Caco-2 (cell line): ENCODE data around the gene UGT1A6. TPM values are rescaled to one million over a fixed set of nuclear protein-coding genes. Genes with fewer than 3 reads are reported as not detected.

Experiments
- BruUV-seq: library from RNA; stranded (reverse); fragments of 400-500 nt; replicated peaks from 2 replicates; lab custom pipeline; 2021; lab: Mats Ljungman, UMichigan
- CTCF ChIA-PET: fragments of 300-600 bp; sonication (Branson Sonifier 250); formaldehyde crosslinking; loops from one replicate; lab custom pipeline; 2022; ENCODE audit warnings: antibody characterized with exemption; lab: Charles Lee
- POLR2A ChIA-PET: fragments of 300-600 bp; sonication (Branson Sonifier 250); formaldehyde crosslinking; loops from one replicate; lab custom pipeline; 2022; ENCODE audit warnings: antibody characterized with exemption; lab: Charles Lee
- DNase-seq, 2 experiments: peaks; one replicate each; pipeline versions ENCODE4 v3.0.0 to v3.0.0-alpha.2; 2020 to 2022
- H3K27me3 ChIP-seq: replicated peaks from 2 replicates; pipeline ENCODE4 v1.6.0; 2011; ENCODE audit warnings: low read length; ENCODE audit not compliant: control insufficient read depth, insufficient read depth
- H3K36me3 ChIP-seq: 2 replicates; pipeline ENCODE4 v1.5.1; 2011; ENCODE audit warnings: low read length; ENCODE audit not compliant: control insufficient read depth, insufficient read depth
- H3K4me1 ChIP-seq: fragments of 250-450 bp; sonication (Bioruptor Pico); 2 replicates; pipeline ENCODE4 v1.5.1; 2020; ENCODE audit warnings: mild to moderate bottlenecking
- H3K4me3 ChIP-seq: 2 replicates; pipeline ENCODE4 v1.5.1; 2011; ENCODE audit warnings: low read depth, mild to moderate bottlenecking, control low read depth, low read length
- H3K9me3 ChIP-seq: fragments of 250-450 bp; sonication (Bioruptor Pico); 2 replicates; pipeline ENCODE4 v1.5.1; 2020; ENCODE audit warnings: mild to moderate bottlenecking, moderate library complexity
- H3K27ac Mint-ChIP-seq: one replicate; pipeline ENCODE4 v1.8.0; 2022; ENCODE audit warnings: mixed read lengths; ENCODE audit not compliant: unreplicated experiment
- H3K27me3 Mint-ChIP-seq: one replicate; pipeline ENCODE4 v1.8.0; 2022; ENCODE audit warnings: mixed read lengths; ENCODE audit not compliant: insufficient read depth, unreplicated experiment
- H3K36me3 Mint-ChIP-seq: one replicate; pipeline ENCODE4 v1.8.0; 2022; ENCODE audit warnings: mild to moderate bottlenecking, mixed read lengths; ENCODE audit not compliant: insufficient read depth, unreplicated experiment
- H3K4me1 Mint-ChIP-seq: one replicate; pipeline ENCODE4 v1.8.0; 2022; ENCODE audit warnings: low read depth, mixed read lengths; ENCODE audit not compliant: unreplicated experiment
- H3K4me3 Mint-ChIP-seq: one replicate; pipeline ENCODE4 v1.8.0; 2022; ENCODE audit warnings: mild to moderate bottlenecking, moderate library complexity, mixed read lengths; ENCODE audit not compliant: unreplicated experiment
- H3K9me3 Mint-ChIP-seq: one replicate; pipeline ENCODE4 v1.8.0; 2022; ENCODE audit warnings: mixed read lengths; ENCODE audit not compliant: unreplicated experiment
- intact Hi-C: fragments of 100-400 bp; cut with micrococcal nuclease; formaldehyde crosslinking; loops from one replicate; pipeline ENCODE4 v1.10.0; 2022; ENCODE audit not compliant: unreplicated experiment
- total RNA-seq: library from RNA; stranded (reverse); gene quantifications from 2 replicates; pipeline ENCODE4 v1.2.3, GENCODE V29; 2022
- TF ChIP-seq, protein P1 (sequence below), 2 experiments: fragments of 200-600 bp in 1 of 2; IDR thresholded peaks; 1 replicate in 1 of 2; 2 replicates in 1 of 2; pipeline versions ENCODE4 v1.5.1 to v1.8.0; 2011 to 2022; ENCODE audit warnings: antibody characterized with exemption in 1 of 2, control low read depth in 1 of 2, inconsistent platforms in 1 of 2, low read depth in 1 of 2, low read length in 1 of 2, mild to moderate bottlenecking in 1 of 2, moderate library complexity in 1 of 2; ENCODE audit not compliant: insufficient read depth in 1 of 2, severe bottlenecking in 1 of 2, unreplicated experiment in 1 of 2

Gene UGT1A6
- total RNA-seq, 1 experiment from 2014 or later, result 33.9 TPM

DNA sequence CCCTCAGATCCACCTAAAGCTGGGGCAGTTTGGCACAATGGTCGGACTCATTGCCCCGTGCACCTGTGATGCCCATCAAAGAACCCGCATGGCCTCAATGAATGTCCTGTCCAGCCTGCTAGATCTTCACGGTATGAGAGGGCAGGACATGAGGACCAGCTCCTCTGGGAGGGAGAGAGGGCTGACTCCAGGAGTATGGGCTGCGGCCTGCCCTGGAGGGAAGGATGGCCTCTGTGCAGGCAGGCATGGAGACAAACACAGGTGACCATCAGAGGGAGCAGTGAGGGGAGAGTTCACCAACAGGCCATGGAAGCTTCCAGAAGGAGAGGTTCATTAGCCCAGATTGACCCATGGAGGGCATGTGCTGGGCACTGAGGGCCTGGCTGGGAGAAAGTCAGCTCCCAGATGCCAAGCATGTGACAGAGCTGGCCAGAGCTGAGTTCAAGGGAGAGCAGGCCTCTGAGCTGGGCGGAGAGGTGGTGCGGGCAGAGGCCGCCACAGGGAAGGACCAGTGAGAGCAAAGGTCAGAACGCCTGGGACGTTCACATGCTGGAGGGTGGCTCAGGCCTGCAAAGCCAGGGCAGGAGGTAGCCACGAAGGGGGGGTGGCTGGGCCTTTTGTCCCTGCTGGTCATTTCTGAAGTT is 125.4 kb downstream of the UGT1A6 start:
- H3K27me3 ChIP-seq, result no peaks in the 10 kb centered on the region
- intact Hi-C loops, result no loop called here
- DNase-seq, result no peak
- no peak overlapping the region for H3K4me3 ChIP-seq
- H3K9me3 ChIP-seq, result no peaks in the 10 kb centered on the region
- Mint-ChIP-seq H3K27me3 (no peaks in the 10 kb centered on the region), H3K36me3 (no peaks in the 10 kb centered on the region), H3K4me3 (no peak overlapping the region), H3K27ac (no peak overlapping the region), H3K4me1 (no peaks in the 10 kb centered on the region), H3K9me3 (no peaks in the 10 kb centered on the region)
- no peaks in the 10 kb centered on the region for H3K4me1 ChIP-seq
- no peaks in the 10 kb centered on the region for H3K36me3 ChIP-seq
- POLR2A ChIA-PET, result no interaction called here
- TF ChIP-seq, protein P1, sequence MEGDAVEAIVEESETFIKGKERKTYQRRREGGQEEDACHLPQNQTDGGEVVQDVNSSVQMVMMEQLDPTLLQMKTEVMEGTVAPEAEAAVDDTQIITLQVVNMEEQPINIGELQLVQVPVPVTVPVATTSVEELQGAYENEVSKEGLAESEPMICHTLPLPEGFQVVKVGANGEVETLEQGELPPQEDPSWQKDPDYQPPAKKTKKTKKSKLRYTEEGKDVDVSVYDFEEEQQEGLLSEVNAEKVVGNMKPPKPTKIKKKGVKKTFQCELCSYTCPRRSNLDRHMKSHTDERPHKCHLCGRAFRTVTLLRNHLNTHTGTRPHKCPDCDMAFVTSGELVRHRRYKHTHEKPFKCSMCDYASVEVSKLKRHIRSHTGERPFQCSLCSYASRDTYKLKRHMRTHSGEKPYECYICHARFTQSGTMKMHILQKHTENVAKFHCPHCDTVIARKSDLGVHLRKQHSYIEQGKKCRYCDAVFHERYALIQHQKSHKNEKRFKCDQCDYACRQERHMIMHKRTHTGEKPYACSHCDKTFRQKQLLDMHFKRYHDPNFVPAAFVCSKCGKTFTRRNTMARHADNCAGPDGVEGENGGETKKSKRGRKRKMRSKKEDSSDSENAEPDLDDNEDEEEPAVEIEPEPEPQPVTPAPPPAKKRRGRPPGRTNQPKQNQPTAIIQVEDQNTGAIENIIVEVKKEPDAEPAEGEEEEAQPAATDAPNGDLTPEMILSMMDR (IDR thresholded peaks at IDR 0.05; ENCODE audit: insufficient read depth in 1 of 2, low read depth in 1 of 2, low read length in 1 of 2, severe bottlenecking in 1 of 2, unreplicated experiment in 1 of 2), result no peak
- CTCF ChIA-PET, result no interaction called here
- BruUV-seq, result no TSS peak

DNA sequence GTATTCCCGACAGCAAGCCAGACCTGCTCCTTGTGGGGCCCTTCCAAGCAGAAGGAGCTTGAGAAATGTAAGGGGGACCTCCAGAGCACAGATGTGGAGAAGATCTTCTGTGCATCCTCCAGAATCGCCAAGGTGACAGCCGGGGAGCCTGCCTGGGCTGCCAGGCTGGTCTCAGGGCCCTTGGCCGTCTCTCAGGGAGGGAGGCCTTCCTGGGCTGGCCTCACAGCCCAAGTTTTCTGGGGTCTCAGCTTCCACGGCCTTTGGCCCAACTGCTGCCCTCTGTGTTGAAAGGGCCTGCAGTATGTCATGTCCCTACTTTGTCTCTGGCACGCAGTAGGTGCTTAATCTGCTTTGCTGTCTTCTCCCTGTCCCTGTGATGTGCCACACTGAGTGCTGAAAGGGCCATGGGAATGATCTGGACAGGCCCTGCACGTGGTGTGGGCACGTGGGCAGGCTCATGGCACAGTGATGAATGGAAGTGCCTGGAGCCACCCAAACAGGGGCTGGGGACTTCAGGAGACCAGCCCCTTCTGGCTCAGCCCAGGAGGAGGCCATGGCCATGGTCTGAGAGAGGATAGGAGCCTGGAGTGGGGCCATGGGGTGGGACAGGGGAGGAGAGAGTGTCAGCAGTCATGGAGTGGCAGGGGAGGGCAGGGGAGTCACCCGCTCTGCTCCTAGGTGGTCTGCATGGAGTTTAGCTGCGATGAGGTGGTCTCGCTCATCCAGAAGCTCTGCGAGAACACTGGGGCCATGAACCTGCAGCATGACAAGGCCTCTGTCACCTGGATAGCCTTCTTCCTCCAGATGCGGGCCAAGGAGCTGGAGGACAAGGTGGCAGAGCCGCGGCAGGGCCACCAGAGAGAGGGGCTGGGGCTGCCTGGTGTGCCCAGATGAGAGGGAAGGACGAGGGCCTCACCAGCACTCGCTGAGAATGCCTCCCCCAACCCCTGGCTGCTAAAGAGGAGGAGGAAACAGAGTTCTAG is 126.2 kb downstream of the UGT1A6 start:
- H3K4me3 ChIP-seq, result no peak overlapping the region
- Mint-ChIP-seq H3K9me3 (no peaks in the 10 kb centered on the region), H3K4me3 (no peak overlapping the region), H3K27ac (no peak overlapping the region), H3K36me3 (no peaks in the 10 kb centered on the region), H3K4me1 (no peaks in the 10 kb centered on the region), H3K27me3 (no peaks in the 10 kb centered on the region)
- no peaks in the 10 kb centered on the region for H3K27me3 ChIP-seq
- POLR2A ChIA-PET, result no interaction called here
- CTCF ChIA-PET, result no interaction called here
- TF ChIP-seq, protein P1 (IDR thresholded peaks at IDR 0.05; ENCODE audit: insufficient read depth in 1 of 2, low read depth in 1 of 2, low read length in 1 of 2, severe bottlenecking in 1 of 2, unreplicated experiment in 1 of 2), result no peak
- no TSS peak for BruUV-seq
- intact Hi-C loops, result no loop called here
- no peak for DNase-seq
- no peaks in the 10 kb centered on the region for H3K36me3 ChIP-seq
- no peaks in the 10 kb centered on the region for H3K9me3 ChIP-seq
- H3K4me1 ChIP-seq, result no peaks in the 10 kb centered on the region

DNA sequence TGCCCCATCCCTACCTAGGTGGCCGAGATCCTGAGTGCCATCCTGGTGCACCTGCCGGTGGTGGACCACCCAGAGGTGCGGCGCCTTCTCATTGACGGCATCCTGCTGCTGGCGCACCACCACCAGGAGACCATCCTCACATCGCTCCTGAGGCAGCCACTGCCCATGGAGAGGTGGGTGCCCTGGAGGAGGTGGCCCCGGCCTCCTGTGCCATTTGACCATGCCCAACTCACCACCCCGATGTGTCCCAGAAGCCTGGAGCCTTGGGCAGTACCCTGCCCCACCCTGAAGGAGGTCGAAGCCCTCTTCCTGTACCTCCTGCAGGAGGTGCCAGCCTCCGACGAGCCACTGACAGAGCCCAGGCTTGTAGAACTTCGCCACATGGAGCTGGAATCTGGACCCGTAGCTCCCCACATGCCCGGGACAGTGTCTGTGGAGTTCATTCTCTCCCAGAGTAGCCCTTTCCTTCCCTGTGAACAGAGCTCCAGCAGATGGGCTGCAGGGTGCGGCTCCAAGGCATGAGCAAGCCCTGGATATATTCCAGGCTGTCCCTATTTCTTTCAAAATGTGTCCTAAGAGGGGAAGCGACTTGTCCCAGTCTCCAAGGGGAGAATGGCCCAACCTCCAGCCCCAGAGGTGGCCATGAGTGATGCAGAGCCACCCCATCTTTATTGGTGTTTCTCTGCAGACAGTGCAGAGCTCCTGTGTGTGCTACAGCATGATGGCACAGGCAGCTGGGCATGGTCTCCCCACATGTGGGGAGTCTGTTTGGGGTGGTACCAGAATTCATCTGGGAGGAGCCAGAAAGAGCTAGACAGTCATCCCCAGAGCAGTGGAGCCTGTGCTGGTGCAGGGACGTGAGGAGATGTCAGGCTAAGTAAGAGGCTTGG is 127.4 kb downstream of the UGT1A6 start:
- Mint-ChIP-seq H3K4me3 (no peak overlapping the region), H3K4me1 (no peaks in the 10 kb centered on the region), H3K36me3 (no peaks in the 10 kb centered on the region), H3K27me3 (no peaks in the 10 kb centered on the region), H3K9me3 (no peaks in the 10 kb centered on the region), H3K27ac (no peak overlapping the region)
- Histone ChIP-seq H3K9me3 (no peaks in the 10 kb centered on the region), H3K4me3 (no peak overlapping the region), H3K36me3 (no peaks in the 10 kb centered on the region), H3K27me3 (no peaks in the 10 kb centered on the region), H3K4me1 (no peaks in the 10 kb centered on the region)
- CTCF ChIA-PET, result no interaction called here
- intact Hi-C loops, result no loop called here
- TF ChIP-seq, protein P1 (IDR thresholded peaks at IDR 0.05; ENCODE audit: insufficient read depth in 1 of 2, low read depth in 1 of 2, low read length in 1 of 2, severe bottlenecking in 1 of 2, unreplicated experiment in 1 of 2), result no peak
- DNase-seq, result no peak
- POLR2A ChIA-PET, result no interaction called here
- no TSS peak for BruUV-seq
